GM12892 (cell line): ENCODE results near the gene RPS3.

ENCODE experiments used
- POLR2A ChIP-seq: IDR thresholded peaks from 2 replicates; pipeline ENCODE4 v1.6.1; 2011; ENCODE audit warnings: low read depth, low read length, control low read depth
- POLR2AphosphoS5 ChIP-seq: IDR thresholded peaks from 2 replicates; pipeline ENCODE4 v1.6.1; 2011; ENCODE audit warnings: low read depth, low read length, control low read depth
- TAF1 ChIP-seq: IDR thresholded peaks from 2 replicates; pipeline ENCODE4 v1.6.1; 2011; ENCODE audit warnings: low read depth, mild to moderate bottlenecking, control low read depth, low read length, borderline replicate concordance

DNA sequence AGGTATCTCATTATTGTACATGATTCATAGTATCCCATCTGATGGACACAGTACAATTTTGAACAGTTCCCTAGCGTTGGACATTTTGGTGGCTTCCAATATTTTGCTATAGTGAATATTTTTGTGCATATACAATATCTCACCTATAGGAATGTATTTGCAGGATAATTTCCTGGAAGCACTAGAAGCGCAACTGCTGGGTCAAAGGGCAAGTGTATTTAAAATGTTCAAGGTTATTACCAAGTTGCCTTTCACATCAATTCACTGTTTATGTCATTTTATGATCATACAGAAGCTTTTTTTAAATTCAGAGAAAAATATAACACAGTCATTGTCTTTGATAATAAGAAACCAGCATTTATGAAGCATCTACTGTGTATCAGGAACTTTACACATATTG, 19.1 kb upstream of the RPS3 start:
- TF ChIP-seq POLR2AphosphoS5, result no peak
- TF ChIP-seq POLR2A, result no peak
- no peak for TF ChIP-seq TAF1
